Measurements from ENCODE around the gene FGFR2. TPM values are rescaled to one million over a fixed set of nuclear protein-coding genes. Genes with fewer than 3 reads are reported as not detected.

FGFR2 gene
- total RNA-seq, 1 experiment from 2014 or later: 286 TPM

GRCh38 chr10:121509112-121509511 lies 89.1 kb downstream of the FGFR2 start:
- H3K36me3 Mint-ChIP-seq (ENCODE audit: insufficient read depth, unreplicated experiment): peaks cover 98% of the 10 kb centered on the region
- no peaks in the 10 kb centered on the region for H3K9me3 Mint-ChIP-seq (ENCODE audit: unreplicated experiment)
- H3K4me3 Mint-ChIP-seq (ENCODE audit: unreplicated experiment): no peak overlapping the region
- BruUV-seq (replicated peaks): no TSS peak
- Histone ChIP-seq H3K27me3 (replicated peaks; ENCODE audit: control insufficient read depth, insufficient read depth, low read length) (no peaks in the 10 kb centered on the region), H3K9me3 (no peaks in the 10 kb centered on the region), H3K4me3 (ENCODE audit: low read depth, low read length) (no peak overlapping the region), H3K36me3 (ENCODE audit: control insufficient read depth, insufficient read depth, low read length) (no peaks in the 10 kb centered on the region; the same call in 1 of the 2 replicates), H3K4me1 (peaks cover 57% of the 10 kb centered on the region)
- intact Hi-C loops (cut with micrococcal nuclease; ENCODE audit: unreplicated experiment): loop anchor here (10.0 kb wide), 1 partner anchor 564 kb away; no protein-coding TSS in a partner anchor
- CTCF ChIA-PET: no interaction called here
- no peaks in the 10 kb centered on the region for H3K27me3 Mint-ChIP-seq (ENCODE audit: insufficient read depth, unreplicated experiment)
- TF ChIP-seq, protein P1, sequence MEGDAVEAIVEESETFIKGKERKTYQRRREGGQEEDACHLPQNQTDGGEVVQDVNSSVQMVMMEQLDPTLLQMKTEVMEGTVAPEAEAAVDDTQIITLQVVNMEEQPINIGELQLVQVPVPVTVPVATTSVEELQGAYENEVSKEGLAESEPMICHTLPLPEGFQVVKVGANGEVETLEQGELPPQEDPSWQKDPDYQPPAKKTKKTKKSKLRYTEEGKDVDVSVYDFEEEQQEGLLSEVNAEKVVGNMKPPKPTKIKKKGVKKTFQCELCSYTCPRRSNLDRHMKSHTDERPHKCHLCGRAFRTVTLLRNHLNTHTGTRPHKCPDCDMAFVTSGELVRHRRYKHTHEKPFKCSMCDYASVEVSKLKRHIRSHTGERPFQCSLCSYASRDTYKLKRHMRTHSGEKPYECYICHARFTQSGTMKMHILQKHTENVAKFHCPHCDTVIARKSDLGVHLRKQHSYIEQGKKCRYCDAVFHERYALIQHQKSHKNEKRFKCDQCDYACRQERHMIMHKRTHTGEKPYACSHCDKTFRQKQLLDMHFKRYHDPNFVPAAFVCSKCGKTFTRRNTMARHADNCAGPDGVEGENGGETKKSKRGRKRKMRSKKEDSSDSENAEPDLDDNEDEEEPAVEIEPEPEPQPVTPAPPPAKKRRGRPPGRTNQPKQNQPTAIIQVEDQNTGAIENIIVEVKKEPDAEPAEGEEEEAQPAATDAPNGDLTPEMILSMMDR (IDR thresholded peaks at IDR 0.05; ENCODE audit: insufficient read depth in 1 of 2, low read depth in 1 of 2, low read length in 1 of 2, severe bottlenecking in 1 of 2, unreplicated experiment in 1 of 2): no peak
- peak overlapping the region; percentile 52 for H3K27ac Mint-ChIP-seq (ENCODE audit: unreplicated experiment)
- DNase-seq: no peak
- POLR2A ChIA-PET: no interaction called here
- H3K4me1 Mint-ChIP-seq (ENCODE audit: low read depth, unreplicated experiment): peaks cover 39% of the 10 kb centered on the region

DNA sequence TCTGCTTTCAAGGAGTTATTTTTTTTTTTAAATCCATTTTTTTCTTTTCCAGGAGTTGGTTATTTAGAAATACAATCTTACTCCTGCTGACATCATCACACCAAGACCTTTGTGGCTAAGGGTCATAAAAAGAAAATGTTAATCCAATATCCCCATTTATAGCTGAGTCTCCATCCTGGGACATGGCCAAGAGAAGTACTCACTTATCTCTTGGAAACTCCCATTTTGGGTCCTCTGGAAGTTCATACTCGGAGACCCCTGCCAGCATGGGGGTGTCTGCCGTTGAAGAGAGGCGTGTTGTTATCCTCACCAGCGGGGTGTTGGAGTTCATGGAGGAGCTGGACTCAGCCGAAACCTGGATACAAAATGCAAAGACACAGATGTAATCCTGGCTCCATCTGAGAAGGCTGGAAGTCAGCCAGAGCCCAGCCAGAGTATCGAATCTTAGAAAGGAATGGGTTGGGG lies 94.6 kb downstream of the FGFR2 start:
- no TSS peak for BruUV-seq (replicated peaks)
- CTCF ChIA-PET: interaction anchor here (0.6 kb wide), 1 partner anchor 1839 kb away, joined by 3 read pairs; no protein-coding TSS in a partner anchor
- H3K27ac Mint-ChIP-seq (ENCODE audit: unreplicated experiment): peak overlapping the region; percentile 30
- H3K4me1 Mint-ChIP-seq (ENCODE audit: low read depth, unreplicated experiment): peaks cover 26% of the 10 kb centered on the region
- POLR2A ChIA-PET: no interaction called here
- no peaks in the 10 kb centered on the region for H3K9me3 ChIP-seq
- no peaks in the 10 kb centered on the region for H3K27me3 ChIP-seq (replicated peaks; ENCODE audit: control insufficient read depth, insufficient read depth, low read length)
- no peak overlapping the region for H3K4me3 Mint-ChIP-seq (ENCODE audit: unreplicated experiment)
- H3K9me3 Mint-ChIP-seq (ENCODE audit: unreplicated experiment): no peaks in the 10 kb centered on the region
- H3K4me3 ChIP-seq (ENCODE audit: low read depth, low read length): no peak overlapping the region
- DNase-seq: no peak
- TF ChIP-seq, protein P1 (IDR thresholded peaks at IDR 0.05; ENCODE audit: insufficient read depth in 1 of 2, low read depth in 1 of 2, low read length in 1 of 2, severe bottlenecking in 1 of 2, unreplicated experiment in 1 of 2): no peak
- intact Hi-C loops (cut with micrococcal nuclease; ENCODE audit: unreplicated experiment): loop anchor here (10.0 kb wide), 1 partner anchor 559 kb away; no protein-coding TSS in a partner anchor
- H3K4me1 ChIP-seq: peaks cover 44% of the 10 kb centered on the region
- H3K36me3 ChIP-seq (ENCODE audit: control insufficient read depth, insufficient read depth, low read length): peaks cover 6% of the 10 kb centered on the region; the same call in 1 of the 2 replicates
- H3K36me3 Mint-ChIP-seq (ENCODE audit: insufficient read depth, unreplicated experiment): peaks cover 98% of the 10 kb centered on the region
- no peaks in the 10 kb centered on the region for H3K27me3 Mint-ChIP-seq (ENCODE audit: insufficient read depth, unreplicated experiment)

- H3K36me3 Mint-ChIP-seq (ENCODE audit: insufficient read depth, unreplicated experiment): peaks cover 98% of the 10 kb centered on the region
- no peaks in the 10 kb centered on the region for H3K27me3 ChIP-seq (replicated peaks; ENCODE audit: control insufficient read depth, insufficient read depth, low read length)
Measured at GRCh38 chr10:121501796-121502195, 96.4 kb downstream of the FGFR2 start.

More at GRCh38 chr10:121501796-121502195, 96.4 kb downstream of the FGFR2 start:
- no peak for DNase-seq
- CTCF ChIA-PET: no interaction called here
- no peak overlapping the region for H3K4me3 Mint-ChIP-seq (ENCODE audit: unreplicated experiment)
- POLR2A ChIA-PET: no interaction called here
- BruUV-seq (replicated peaks): no TSS peak
- Histone ChIP-seq H3K36me3 (ENCODE audit: control insufficient read depth, insufficient read depth, low read length) (peaks cover 8% of the 10 kb centered on the region), H3K9me3 (no peaks in the 10 kb centered on the region), H3K4me3 (ENCODE audit: low read depth, low read length) (no peak overlapping the region), H3K4me1 (peaks cover 43% of the 10 kb centered on the region)
- intact Hi-C loops (cut with micrococcal nuclease; ENCODE audit: unreplicated experiment): loop anchor here (2.0 to 10.0 kb wide), 6 partner anchors 65 to 557 kb away; no protein-coding TSS in a partner anchor
- peaks cover 32% of the 10 kb centered on the region for H3K4me1 Mint-ChIP-seq (ENCODE audit: low read depth, unreplicated experiment)
- H3K9me3 Mint-ChIP-seq (ENCODE audit: unreplicated experiment): no peaks in the 10 kb centered on the region
- H3K27ac Mint-ChIP-seq (ENCODE audit: unreplicated experiment): peak overlapping the region; percentile 64
- TF ChIP-seq, protein P1 (IDR thresholded peaks at IDR 0.05; ENCODE audit: insufficient read depth in 1 of 2, low read depth in 1 of 2, low read length in 1 of 2, severe bottlenecking in 1 of 2, unreplicated experiment in 1 of 2): no peak
- no peaks in the 10 kb centered on the region for H3K27me3 Mint-ChIP-seq (ENCODE audit: insufficient read depth, unreplicated experiment)
